GM19351 (cell line): ENCODE results near the gene NME5.
"Not testable (repeated sequence)": the region's sequence is repeated elsewhere in the genome, so short reads cannot be mapped to it uniquely, and the experiment has no call there.

Experiments used
- ATAC-seq: cut with Tn5 transposase; IDR thresholded peaks from one replicate; pipeline ENCODE4 v1.9.1; 2021; ENCODE audit warnings: mild to moderate bottlenecking, moderate library complexity; ENCODE audit not compliant: unreplicated experiment

The NME5 gene

GRCh38 chr5:138083702-138084101 is 55.5 kb downstream of the NME5 start, which contains the start of gene WNT8A:
Gene WNT8A (plus strand): TSS chr5:138084033. CDS start chr5:138084128, 95 bp downstream.
- no peak for ATAC-seq

DNA sequence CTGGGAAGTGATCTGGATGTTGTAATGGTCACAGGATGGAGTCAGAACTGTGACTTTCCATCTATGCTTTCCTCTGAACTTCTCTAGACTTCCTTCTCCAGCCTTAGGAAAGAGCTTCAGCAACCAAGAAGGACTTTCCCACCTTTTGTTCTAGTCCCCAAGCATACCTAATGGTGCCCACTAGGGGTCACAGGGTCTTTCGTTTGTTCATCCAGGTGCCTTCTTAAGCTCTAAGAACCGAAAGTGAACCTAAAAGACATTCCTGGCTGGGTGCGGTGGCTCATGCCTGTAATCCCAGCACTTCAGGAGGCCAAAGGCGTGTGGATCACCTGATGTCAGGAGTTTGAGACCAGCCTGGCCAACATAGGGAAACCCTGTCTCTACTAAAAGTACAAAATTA is 57.2 kb downstream of the NME5 start:
- ATAC-seq, result no peak

- no peak for ATAC-seq
Observed at GRCh38 chr5:138078006-138078643, 61.1 kb downstream of the NME5 start.

DNA sequence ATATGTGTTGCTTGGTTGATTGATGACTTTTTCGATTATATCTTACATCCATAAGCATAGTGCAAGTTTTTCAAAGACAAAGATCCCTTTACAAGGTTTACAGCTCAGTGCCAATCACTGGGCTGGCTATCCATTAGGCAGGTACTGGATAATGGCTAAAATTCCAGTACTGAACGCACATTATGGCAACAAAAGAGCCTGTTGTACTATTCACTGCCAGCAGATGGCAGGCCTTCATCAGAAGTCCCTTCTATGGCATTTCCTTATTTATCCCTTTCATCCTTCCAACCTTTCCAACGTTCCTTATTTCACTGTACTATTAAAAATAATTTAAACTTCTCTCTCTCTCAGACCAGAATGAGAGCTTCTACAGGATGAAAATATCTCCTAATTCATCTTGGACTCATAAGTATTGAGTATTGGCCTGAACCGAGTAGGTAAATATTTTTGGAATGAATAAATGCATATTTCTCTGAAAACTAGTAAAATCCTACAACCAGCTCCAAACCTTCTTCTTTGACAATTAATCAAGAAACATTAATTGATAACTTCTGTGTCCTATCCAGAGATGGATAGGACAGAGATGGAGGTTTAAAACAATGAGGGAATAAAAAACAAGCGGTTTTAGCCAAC is 62.0 kb downstream of the NME5 start:
- no peak for ATAC-seq

- ATAC-seq, result not testable (repeated sequence)
Observed at GRCh38 chr5:138070026-138070425, 69.2 kb downstream of the NME5 start.

- ATAC-seq, result no peak
Observed at GRCh38 chr5:138068742-138069600, 70.3 kb downstream of the NME5 start.

GRCh38 chr5:138067945-138068344 is 71.3 kb downstream of the NME5 start:
- ATAC-seq, result no peak
